Suprapubic skin (tissue), 3 donors: ENCODE data around the gene GNG4.
"Not testable (repeated sequence)": the region's sequence is repeated elsewhere in the genome, so short reads cannot be mapped to it uniquely, and the experiment has no call there.

Experiments used
- CTCF ChIP-seq, 2 donors: fragments of 200-600 bp in 1 of 2; fragments of 450-650 bp in 1 of 2; sonication (generic) in 1 of 2; IDR thresholded peaks; one replicate each; pipeline ENCODE4 v1.5.1; 2016 to 2019; ENCODE audit warnings: antibody characterized with exemption in 2 of 2, mild to moderate bottlenecking in 1 of 2, moderate library complexity in 1 of 2
- POLR2A ChIP-seq, 2 donors: fragments of 450-650 bp; IDR thresholded peaks; one replicate each; pipeline ENCODE4 v1.6.1; 2017; ENCODE audit warnings: antibody characterized with exemption in 2 of 2, mild to moderate bottlenecking in 2 of 2, moderate library complexity in 2 of 2

GRCh38 chr1:235638612-235639011, 11.0 kb downstream of the GNG4 start:
- TF ChIP-seq CTCF, POLR2A (IDR thresholded peaks at IDR 0.05): not testable (repeated sequence)
